Fibroblast of lung (primary cell): ENCODE results near the gene SPRR4. TPM values are rescaled to one million over a fixed set of nuclear protein-coding genes. Genes with fewer than 3 reads are reported as not detected.

Experiments used
- DNase-seq, 2 donors: peaks; one replicate each; pipeline versions ENCODE4 v3.0.0 to v3.0.0-alpha.2; 2010; ENCODE audit warnings: low read depth in 2 of 2
- H2AFZ ChIP-seq: 2 replicates; pipeline ENCODE4 v1.5.1; 2012; ENCODE audit warnings: low read length, control low read depth, inconsistent platforms
- H3K27ac ChIP-seq: 2 replicates; pipeline ENCODE4 v1.5.1; 2011; ENCODE audit warnings: low read length, control low read depth; ENCODE audit not compliant: insufficient read depth
- H3K27me3 ChIP-seq: 2 replicates; pipeline ENCODE4 v1.5.1; 2011; ENCODE audit warnings: mild to moderate bottlenecking, low read length; ENCODE audit not compliant: control insufficient read depth, insufficient read depth
- H3K36me3 ChIP-seq: 2 replicates; pipeline ENCODE4 v1.5.1; 2011; ENCODE audit warnings: low read length; ENCODE audit not compliant: control insufficient read depth, insufficient read depth
- H3K4me1 ChIP-seq: 2 replicates; pipeline ENCODE4 v1.5.1; 2011; ENCODE audit warnings: low read length; ENCODE audit not compliant: control insufficient read depth, insufficient read depth; ENCODE audit errors: extremely low read depth
- H3K4me2 ChIP-seq: 2 replicates; pipeline ENCODE4 v1.5.1; 2011; ENCODE audit warnings: low read length, control low read depth; ENCODE audit not compliant: insufficient read depth; ENCODE audit errors: extremely low read depth
- H3K4me3 ChIP-seq, 4 experiments: fragments of 200-600 bp in 1 of 4; sonication (generic) in 1 of 4; replicated peaks in 1 of 4; 2 replicates each; pipeline ENCODE4 v1.5.1; 2011 to 2016; ENCODE audit warnings: low read length in 4 of 4, low read depth in 3 of 4, mild to moderate bottlenecking in 3 of 4, control low read depth in 2 of 4, inconsistent platforms in 1 of 4, mixed read lengths in 1 of 4; ENCODE audit not compliant: insufficient read depth in 1 of 4; ENCODE audit errors: control extremely low read depth in 1 of 4
- H3K79me2 ChIP-seq: 2 replicates; pipeline ENCODE4 v1.5.1; 2012; ENCODE audit warnings: mild to moderate bottlenecking, low read length, inconsistent platforms; ENCODE audit not compliant: control insufficient read depth, insufficient read depth
- H3K9ac ChIP-seq: 2 replicates; pipeline ENCODE4 v1.5.1; 2011; ENCODE audit warnings: mild to moderate bottlenecking, low read length, control low read depth; ENCODE audit not compliant: insufficient read depth
- H3K9me3 ChIP-seq: 2 replicates; pipeline ENCODE4 v1.5.1; 2012; ENCODE audit warnings: low read depth, low read length; ENCODE audit not compliant: control insufficient read depth, insufficient read depth
- H4K20me1 ChIP-seq: 2 replicates; pipeline ENCODE4 v1.5.1; 2011; ENCODE audit warnings: low read length; ENCODE audit not compliant: control insufficient read depth, insufficient read depth; ENCODE audit errors: extremely low read depth
- CTCF ChIP-seq, 2 donors: IDR thresholded peaks in 1 of 2; conservative IDR thresholded peaks in 1 of 2; 1 replicate in 1 of 2; 2 replicates in 1 of 2; pipeline ENCODE4 v1.5.1; 2011 to 2012; ENCODE audit warnings: low read length in 2 of 2, control low read depth in 1 of 2, inconsistent platforms in 1 of 2, low read depth in 1 of 2, mild to moderate bottlenecking in 1 of 2
- EZH2 ChIP-seq: IDR thresholded peaks from 2 replicates; pipeline ENCODE4 v1.5.1; 2012; ENCODE audit warnings: low read length, control low read depth, mild to moderate bottlenecking; ENCODE audit errors: missing control alignments
- polyA plus RNA-seq, 2 donors: library from polyadenylated mRNA; depleted of rRNA in 1 of 2; stranded (reverse) in 1 of 2; unstranded in 1 of 2; fragments of >200 nt; gene quantifications; 2 replicates each; pipeline ENCODE4 v1.2.1, GENCODE V29; 2011 to 2012; ENCODE audit warnings: missing spikeins in 1 of 2
- total RNA-seq: library from RNA; depleted of rRNA; stranded (reverse); fragments of >200 nt; gene quantifications from 2 replicates; pipeline ENCODE4 v1.2.1, GENCODE V29; 2014

The SPRR4 gene
- total and polyA plus RNA-seq, 2 donors (not counting 1 experiment from before 2014, with no cell fraction given) = not detected

GRCh38 chr1:152965853-152966252 is 4.6 kb upstream of the SPRR4 start:
- no peaks in the 10 kb centered on the region for H4K20me1 ChIP-seq
- no peak overlapping the region for H3K4me2 ChIP-seq
- no peaks in the 10 kb centered on the region for H3K9me3 ChIP-seq
- DNase-seq = no peak
- H3K79me2 ChIP-seq = no peaks in the 10 kb centered on the region
- no peak overlapping the region for H2AFZ ChIP-seq
- H3K27ac ChIP-seq = no peak overlapping the region
- H3K4me1 ChIP-seq = no peaks in the 10 kb centered on the region
- H3K27me3 ChIP-seq = no peaks in the 10 kb centered on the region
- no peak overlapping the region for H3K9ac ChIP-seq
- no peak overlapping the region for H3K4me3 ChIP-seq
- no peaks in the 10 kb centered on the region for H3K36me3 ChIP-seq
- TF ChIP-seq CTCF (conservative IDR thresholded peaks at IDR 0.05 in 1 of 2, IDR thresholded peaks at IDR 0.05 in 1 of 2; ENCODE audit: low read depth in 1 of 2, low read length in 2 of 2) (no peak), EZH2 (no peak)

- H3K4me1 ChIP-seq = no peaks in the 10 kb centered on the region
- H2AFZ ChIP-seq = no peak overlapping the region
- no peak overlapping the region for H3K4me2 ChIP-seq
- H3K9ac ChIP-seq = no peak overlapping the region
- no peak overlapping the region for H3K4me3 ChIP-seq
- no peak for DNase-seq
- H4K20me1 ChIP-seq = no peaks in the 10 kb centered on the region
- H3K27me3 ChIP-seq = no peaks in the 10 kb centered on the region
- H3K79me2 ChIP-seq = no peaks in the 10 kb centered on the region
- TF ChIP-seq CTCF (conservative IDR thresholded peaks at IDR 0.05 in 1 of 2, IDR thresholded peaks at IDR 0.05 in 1 of 2; ENCODE audit: low read depth in 1 of 2, low read length in 2 of 2) (no peak), EZH2 (no peak)
- no peaks in the 10 kb centered on the region for H3K36me3 ChIP-seq
- H3K27ac ChIP-seq = no peak overlapping the region
- H3K9me3 ChIP-seq = no peaks in the 10 kb centered on the region
Measured at GRCh38 chr1:152967201-152967600, 3.2 kb upstream of the SPRR4 start.

- no peaks in the 10 kb centered on the region for H3K4me1 ChIP-seq
- no peaks in the 10 kb centered on the region for H3K9me3 ChIP-seq
- H3K27ac ChIP-seq = no peak overlapping the region
- H2AFZ ChIP-seq = no peak overlapping the region
- no peaks in the 10 kb centered on the region for H3K36me3 ChIP-seq
- TF ChIP-seq CTCF (conservative IDR thresholded peaks at IDR 0.05 in 1 of 2, IDR thresholded peaks at IDR 0.05 in 1 of 2; ENCODE audit: low read depth in 1 of 2, low read length in 2 of 2) (no peak), EZH2 (no peak)
- no peak overlapping the region for H3K4me3 ChIP-seq
- no peaks in the 10 kb centered on the region for H3K27me3 ChIP-seq
- H3K79me2 ChIP-seq = no peaks in the 10 kb centered on the region
- no peaks in the 10 kb centered on the region for H4K20me1 ChIP-seq
- no peak overlapping the region for H3K9ac ChIP-seq
- no peak for DNase-seq
- H3K4me2 ChIP-seq = no peak overlapping the region
Measured at GRCh38 chr1:152968248-152968647, 2.2 kb upstream of the SPRR4 start.
